ENCODE data around the gene MSH3. TPM values are rescaled to one million over a fixed set of nuclear protein-coding genes. Genes with fewer than 3 reads are reported as not detected.

The MSH3 gene
- total and polyA plus RNA-seq, 2 of the 8 experiments (the other 6 are each of a cell fraction or from before 2014, with no cell fraction given): 3.6 to 22.6 TPM

DNA sequence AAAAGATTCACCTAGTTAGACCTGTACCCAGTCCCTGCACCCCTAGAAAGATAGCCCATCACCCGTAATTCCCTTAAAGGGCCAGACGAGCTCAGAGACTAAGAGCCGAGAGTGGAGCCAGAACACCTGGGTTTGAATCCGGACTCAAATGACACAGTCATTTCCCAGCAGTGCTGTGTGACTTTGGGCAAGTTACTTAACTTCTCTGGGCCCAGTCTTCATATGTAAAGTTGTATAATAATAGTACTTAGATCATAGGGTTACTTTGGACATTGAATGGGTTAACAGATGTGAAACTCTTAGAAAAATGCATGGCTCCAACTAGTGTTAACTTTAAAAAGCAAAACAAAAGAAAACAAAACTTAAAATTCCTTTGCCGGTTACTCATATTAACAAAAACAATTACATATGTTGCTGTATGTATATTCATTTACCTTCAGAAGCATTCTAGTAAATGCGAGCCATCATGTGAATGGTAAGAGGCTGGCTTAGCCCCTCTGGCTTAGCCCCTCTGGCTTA lies 265.3 kb downstream of the MSH3 start:
- Histone ChIP-seq H3K27ac (ENCODE audit: low read depth, low read length) (no peak overlapping the region), H3K79me2 (ENCODE audit: control insufficient read depth in 1 of 2, insufficient read depth in 2 of 2, low read length in 2 of 2) (no peaks in the 10 kb centered on the region), H4K5ac (ENCODE audit: insufficient read length, low read depth, low read length) (no peak overlapping the region), H2BK5ac (ENCODE audit: low read depth, low read length) (no peak overlapping the region), H4K91ac (replicated peaks; ENCODE audit: insufficient read length, low read length) (no peak overlapping the region), H2BK12ac (ENCODE audit: low read depth, low read length) (no peak overlapping the region), H3K27me3 (replicated peaks in 1 of 4; ENCODE audit: control insufficient read depth in 3 of 4, extremely low read depth in 1 of 4, insufficient read depth in 3 of 4, low read length in 3 of 4) (no peaks in the 10 kb centered on the region), H4K20me1 (replicated peaks in 1 of 2; ENCODE audit: control insufficient read depth in 1 of 2, insufficient read depth in 2 of 2, low read length in 2 of 2) (no peaks in the 10 kb centered on the region), H3K14ac (ENCODE audit: insufficient read length) (no peak overlapping the region), H3K56ac (replicated peaks; ENCODE audit: insufficient read length, low read depth, low read length) (no peak overlapping the region), H3K23me2 (ENCODE audit: low read depth, low read length) (no peaks in the 10 kb centered on the region), H3K36me3 (ENCODE audit: control insufficient read depth in 2 of 4, insufficient read depth in 4 of 4, low read length in 3 of 4) (no peaks in the 10 kb centered on the region), H4K8ac (ENCODE audit: extremely low read depth, insufficient read depth, low read length) (no peak overlapping the region), H3K18ac (ENCODE audit: extremely low read depth, low read length) (no peak overlapping the region), H2BK20ac (ENCODE audit: low read length) (no peak overlapping the region), H2BK120ac (replicated peaks; ENCODE audit: low read depth, low read length) (no peak overlapping the region), H3K4ac (replicated peaks; ENCODE audit: insufficient read length, low read depth, low read length) (no peak overlapping the region), H2BK15ac (ENCODE audit: low read length) (no peak overlapping the region), H3K23ac (ENCODE audit: insufficient read length) (no peak overlapping the region), H3K4me2 (ENCODE audit: insufficient read depth in 1 of 2, low read depth in 2 of 2, low read length in 2 of 2) (no peak overlapping the region), H3K79me1 (ENCODE audit: low read depth, low read length) (no peaks in the 10 kb centered on the region), H3K4me3 (ENCODE audit: extremely low read depth in 1 of 4, insufficient read depth in 2 of 4, low read depth in 3 of 4, low read length in 4 of 4) (no peak overlapping the region), H3K9ac (replicated peaks in 1 of 4; ENCODE audit: extremely low read depth in 1 of 4, low read depth in 3 of 4, low read length in 3 of 4) (no peak overlapping the region), H3K9me3 (ENCODE audit: insufficient read depth in 2 of 2, low read depth in 1 of 2, low read length in 1 of 2) (no peaks in the 10 kb centered on the region), H3K4me1 (replicated peaks in 1 of 4; ENCODE audit: control insufficient read depth in 3 of 4, insufficient read depth in 4 of 4, low read length in 3 of 4) (no peaks in the 10 kb centered on the region), H2AFZ (ENCODE audit: low read length) (no peak overlapping the region), H2AK5ac (ENCODE audit: low read depth, low read length) (no peak overlapping the region)
- ChIA-PET CTCF (ENCODE audit: partially characterized antibody) (interaction anchor here (0.6 to 2.0 kb wide), 10 partner anchors 13 to 286 kb away, joined by 3 to 6 read pairs (median 3); no protein-coding TSS in a partner anchor), POLR2A (ENCODE audit: partially characterized antibody) (no interaction called here)
- FAIRE-seq: no peak
- WGBS, 2 experiments (ENCODE audit: extremely low coverage in 1 of 2, insufficient coverage in 1 of 2, insufficient read length in 1 of 2, insufficient replicate concordance in 2 of 2, low coverage in 1 of 2, low lambda C conversion rate in 2 of 2, missing lambda C conversion rate in 1 of 2): 90% methylated on average over 6 of the region's 6 CpGs; no CpG with 5 or more reads in 1 of the 2 experiments
- peak; percentile 92 for TF ChIP-seq KDM1A (IDR thresholded peaks at IDR 0.05; ENCODE audit: borderline replicate concordance, low read length)
- no peak for TF ChIP-seq NRF1 (IDR thresholded peaks at IDR 0.05; ENCODE audit: low read depth, low read length)
- TF ChIP-seq HDAC2 (IDR thresholded peaks at IDR 0.05; ENCODE audit: borderline replicate concordance in 1 of 2, low read depth in 2 of 2, low read length in 2 of 2): peak in 1 of 2 experiments; percentile 45; a peak in 1 of 4 replicates
- DNase-seq (ENCODE audit: low read depth in 1 of 2, low spot score in 2 of 2): peak in 1 of 2 experiments; percentile 3

Measured in H1 (cell line).